NCI-H82 treated with DMSO at 0.1 percent for 48 hours (cell line): ENCODE results near the gene POTEJ.
"Not testable (repeated sequence)": the region's sequence is repeated elsewhere in the genome, so short reads cannot be mapped to it uniquely, and the experiment has no call there.

Experiments
- DNase-seq: peaks from one replicate; lab custom pipeline; 2025; ENCODE audit not compliant: unreplicated experiment; lab: John Stamatoyannopoulos, UW

The POTEJ gene

GRCh38 chr2:130611140-130611539 lies at the start of gene POTEJ:
TSS of gene POTEJ (plus strand) at chr2:130611440. CDS start at chr2:130611533, 93 bp downstream.
- DNase-seq, result not testable (repeated sequence)

- not testable (repeated sequence) for DNase-seq
Measured at GRCh38 chr2:130566165-130566564, 45.1 kb upstream of the POTEJ start.

DNA sequence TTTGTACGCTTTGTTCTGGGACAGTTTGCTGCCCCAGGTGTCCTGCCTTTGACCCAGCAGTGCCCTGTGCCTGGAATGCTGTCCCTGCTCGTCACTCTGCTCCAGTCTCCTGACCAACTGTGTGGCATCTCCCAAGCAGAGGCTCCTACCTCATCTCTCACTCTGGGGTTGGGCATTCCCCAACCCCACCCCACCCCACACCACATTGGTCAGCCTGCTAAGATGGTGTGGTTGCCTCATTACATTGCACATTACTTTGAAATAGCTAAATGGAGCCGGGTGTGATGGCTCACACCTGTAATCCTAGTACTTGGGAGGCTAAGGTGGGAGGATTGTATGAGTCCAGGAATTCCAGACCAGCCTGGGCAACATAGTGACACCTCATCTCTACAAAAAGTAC lies 39.3 kb upstream of the POTEJ start:
- DNase-seq, result not testable (repeated sequence)

GRCh38 chr2:130574230-130574629 lies 37.0 kb upstream of the POTEJ start:
- not testable (repeated sequence) for DNase-seq

GRCh38 chr2:130576209-130576784 lies 34.9 kb upstream of the POTEJ start:
- DNase-seq, result not testable (repeated sequence)

- not testable (repeated sequence) for DNase-seq
Measured at GRCh38 chr2:130577559-130577958, 33.7 kb upstream of the POTEJ start.

- not testable (repeated sequence) for DNase-seq
Measured at GRCh38 chr2:130579121-130579520, 32.1 kb upstream of the POTEJ start.

GRCh38 chr2:130581491-130581890 lies 29.7 kb upstream of the POTEJ start:
- DNase-seq, result not testable (repeated sequence)

DNA sequence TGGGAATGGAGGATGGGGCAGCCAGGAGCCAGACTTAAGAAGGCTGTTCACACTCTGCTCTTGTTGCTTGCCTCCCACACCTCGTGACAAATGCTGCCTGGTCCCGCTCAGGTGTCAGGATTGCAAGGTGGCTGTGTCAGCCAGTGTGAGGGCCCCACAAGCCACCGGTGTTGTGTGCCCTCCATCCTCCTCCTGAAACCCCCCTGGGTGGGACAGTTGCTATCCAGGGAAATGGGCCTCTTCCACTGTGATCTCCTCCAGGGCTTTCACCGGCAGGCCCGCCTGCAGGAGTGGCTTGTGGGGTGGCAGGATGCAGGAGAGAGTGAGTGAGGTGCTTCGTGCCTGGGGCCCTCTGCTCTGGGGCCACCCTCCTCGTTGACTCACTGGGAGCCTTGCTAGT lies 28.3 kb upstream of the POTEJ start:
- not testable (repeated sequence) for DNase-seq

DNA sequence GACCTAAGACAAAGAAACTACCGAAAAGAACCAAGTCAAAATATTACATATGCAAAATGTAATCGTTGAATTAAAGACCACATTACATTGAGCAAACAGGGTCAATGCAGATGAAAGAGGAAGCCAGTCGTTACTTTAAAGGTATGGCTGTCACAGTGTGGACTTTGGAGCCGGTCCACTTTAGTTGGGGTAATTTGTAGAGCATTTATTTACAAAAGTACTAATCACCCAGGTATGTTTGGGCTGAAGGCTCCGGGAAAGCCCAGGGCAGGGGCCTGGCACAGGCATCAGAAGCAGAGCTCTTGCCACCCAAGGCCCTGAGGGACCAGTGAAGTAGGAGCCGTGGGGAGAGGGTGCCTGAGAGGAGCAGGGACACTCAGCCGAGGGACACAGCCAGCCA lies 27.7 kb upstream of the POTEJ start:
- not testable (repeated sequence) for DNase-seq

GRCh38 chr2:130584726-130585125 lies 26.5 kb upstream of the POTEJ start:
- not testable (repeated sequence) for DNase-seq

DNA sequence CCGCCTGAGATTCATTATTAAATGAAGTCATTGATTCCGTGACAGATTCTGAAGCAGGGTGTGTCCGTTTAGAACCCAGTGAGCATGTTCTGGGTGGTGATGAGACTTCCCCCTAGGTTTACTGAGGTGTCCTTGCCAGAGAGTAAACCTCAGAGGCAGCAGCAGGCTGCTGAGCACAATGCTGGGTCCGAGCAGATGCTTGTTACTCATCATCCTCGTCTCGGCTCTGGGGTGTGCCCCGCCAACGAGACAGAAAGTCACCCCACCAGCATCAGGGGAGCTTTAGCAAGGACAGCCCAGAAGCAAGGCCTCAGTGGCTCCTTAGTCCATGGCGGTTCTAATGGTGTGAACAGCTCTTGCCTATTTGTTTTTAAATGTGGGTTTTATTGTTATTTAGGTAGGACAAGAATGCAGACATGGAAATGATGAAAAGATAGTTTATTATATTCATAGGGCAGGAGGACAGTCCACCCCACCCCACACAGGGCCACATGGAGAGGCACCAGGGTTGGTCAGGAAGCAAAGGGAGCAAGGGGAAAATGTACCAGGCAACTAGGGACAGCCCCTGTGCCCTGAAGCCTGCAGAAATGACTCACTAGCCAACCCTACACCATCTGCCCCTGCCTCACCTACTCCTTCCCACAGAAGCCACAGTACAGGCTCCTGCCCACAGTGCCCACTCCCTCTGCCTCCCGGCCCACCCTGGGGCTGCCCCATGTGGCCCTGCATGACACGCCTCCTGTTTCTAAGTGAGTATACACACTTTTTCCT lies 22.4 kb upstream of the POTEJ start:
- not testable (repeated sequence) for DNase-seq

- not testable (repeated sequence) for DNase-seq
Measured at GRCh38 chr2:130590170-130590841, 20.9 kb upstream of the POTEJ start.

- not testable (repeated sequence) for DNase-seq
Measured at GRCh38 chr2:130590842-130591359, 20.3 kb upstream of the POTEJ start.

GRCh38 chr2:130592791-130593414 lies 18.3 kb upstream of the POTEJ start:
- not testable (repeated sequence) for DNase-seq

DNA sequence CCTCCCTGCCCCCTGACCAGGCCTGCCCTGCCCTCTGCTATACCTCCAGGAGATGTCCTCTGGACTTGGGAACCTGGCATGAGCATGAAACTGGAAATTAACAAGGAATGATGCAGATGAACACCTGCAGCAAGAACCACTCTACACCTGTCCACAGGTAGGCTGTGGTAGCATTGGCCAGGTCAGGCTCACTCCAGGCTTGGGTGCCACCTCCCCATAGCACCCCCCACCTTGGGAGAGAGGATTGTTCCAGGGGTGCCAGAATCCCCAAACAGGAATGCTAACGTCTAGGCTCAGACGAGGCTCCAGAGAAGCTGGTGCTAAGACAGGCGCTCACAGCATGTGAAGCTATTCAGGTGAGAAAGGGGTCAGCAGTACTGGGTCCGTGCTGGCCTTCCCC lies 17.2 kb upstream of the POTEJ start:
- not testable (repeated sequence) for DNase-seq

DNA sequence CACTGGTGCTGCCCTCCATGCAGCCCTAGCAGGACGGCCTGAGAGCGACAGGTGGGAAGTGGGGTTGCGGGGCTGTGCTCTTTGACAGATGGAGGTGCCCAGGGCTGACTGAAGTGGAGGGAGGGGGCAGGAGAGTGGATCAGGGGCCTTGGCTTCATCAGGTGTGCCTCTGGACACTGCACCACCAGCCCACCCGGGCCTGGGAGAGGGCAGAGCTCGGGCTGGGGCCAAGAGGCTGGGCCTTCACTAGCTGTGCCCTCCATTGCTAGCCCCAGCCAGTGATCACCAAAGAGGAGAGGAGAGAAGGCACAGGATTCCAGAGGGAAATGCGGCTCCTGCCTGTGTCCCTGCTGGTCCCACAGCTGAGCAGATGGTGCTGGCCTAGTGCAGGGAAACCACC lies 14.5 kb upstream of the POTEJ start:
- not testable (repeated sequence) for DNase-seq

DNA sequence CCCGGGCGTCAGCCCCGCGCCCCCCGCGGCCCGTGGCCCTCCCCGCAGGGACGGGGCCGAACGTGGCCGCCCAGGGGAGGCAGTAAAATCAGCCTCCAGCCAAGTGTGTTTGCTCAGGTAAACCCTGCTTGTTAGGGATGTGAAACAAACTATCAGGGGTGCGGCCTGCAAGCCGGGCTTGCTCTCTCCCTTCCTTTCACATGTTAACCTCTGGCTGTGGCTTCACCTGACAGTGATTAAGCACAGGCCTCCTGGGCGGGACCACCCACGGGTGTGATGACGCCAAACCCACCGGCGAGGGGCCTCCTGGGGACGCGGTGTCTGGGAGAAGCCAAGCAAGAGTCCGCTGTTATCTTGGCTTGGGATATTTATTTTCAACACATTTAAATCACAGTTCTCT lies 13.2 kb upstream of the POTEJ start:
- DNase-seq, result not testable (repeated sequence)

- not testable (repeated sequence) for DNase-seq
Measured at GRCh38 chr2:130598463-130598862, 12.8 kb upstream of the POTEJ start.

- not testable (repeated sequence) for DNase-seq
Measured at GRCh38 chr2:130599393-130599792, 11.8 kb upstream of the POTEJ start, which contains the start of gene CFC1. TSS of gene CFC1 (minus strand) at chr2:130599575. CDS start at chr2:130599287, 288 bp downstream.

DNA sequence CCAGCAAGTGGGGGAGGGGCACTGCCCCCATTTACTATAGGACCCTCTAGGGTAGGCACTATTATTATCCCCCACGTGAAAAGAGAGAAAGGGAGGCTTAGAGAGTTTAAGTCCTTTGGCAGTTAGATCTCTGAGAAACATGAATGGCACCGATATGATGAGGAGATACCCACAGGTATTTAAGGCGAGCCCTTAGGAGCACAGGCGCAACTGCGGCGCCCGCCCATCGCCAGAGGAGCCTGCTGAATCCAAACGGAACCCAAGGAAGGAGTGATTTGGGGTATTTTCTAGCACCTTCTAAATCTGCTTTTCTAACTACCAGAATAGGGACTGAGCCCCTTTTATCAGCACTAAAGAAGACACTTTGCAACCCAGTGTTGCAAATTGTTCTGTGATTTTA lies 11.3 kb upstream of the POTEJ start:
- not testable (repeated sequence) for DNase-seq
